GM12874 (cell line): Measurements from ENCODE around the gene C6orf120.

Experiments used
- CTCF ChIP-seq: IDR thresholded peaks from 2 replicates; pipeline ENCODE4 v1.5.1; 2011; ENCODE audit warnings: low read depth, mild to moderate bottlenecking, control low read depth, low read length, moderate library complexity; ENCODE audit not compliant: insufficient read depth

The C6orf120 gene

GRCh38 chr6:169700296-169700695 is 1.6 kb upstream of the C6orf120 start:
- no peak for TF ChIP-seq CTCF

GRCh38 chr6:169701311-169701953 is 494 bp upstream of the C6orf120 start:
- TF ChIP-seq CTCF = no peak

GRCh38 chr6:169702840-169703246 is 917 bp downstream of the C6orf120 start:
- no peak for TF ChIP-seq CTCF

GRCh38 chr6:169707772-169708171 is 5.8 kb downstream of the C6orf120 start:
- no peak for TF ChIP-seq CTCF

GRCh38 chr6:169709293-169709692 is 7.4 kb downstream of the C6orf120 start:
- TF ChIP-seq CTCF = no peak

GRCh38 chr6:169710009-169710408 is 8.1 kb downstream of the C6orf120 start:
- TF ChIP-seq CTCF = no peak

GRCh38 chr6:169714178-169714577 is 12.3 kb downstream of the C6orf120 start:
- TF ChIP-seq CTCF = no peak
